ENCODE data around the gene KIDINS220. TPM values are rescaled to one million over a fixed set of nuclear protein-coding genes. Genes with fewer than 3 reads are reported as not detected.
A peak's percentile ranks its signal among the peaks of the same experiment; 100 is the strongest.

KIDINS220 gene
- total and polyA plus RNA-seq, 2 of the 13 experiments (the other 11 are each of a cell fraction or from before 2014, with no cell fraction given) = 25.2 to 32.3 TPM

GRCh38 chr2:8872821-8873432 lies 35.5 kb upstream of the KIDINS220 start (continued):
- TF ChIP-seq SUZ12 (IDR thresholded peaks at IDR 0.05; ENCODE audit: low read depth, low read length) (no peak), ZFP41 (CRISPR knock-in tag; IDR thresholded peaks at IDR 0.05; ENCODE audit: borderline replicate concordance) (no peak), ZSCAN9 (CRISPR knock-in tag; IDR thresholded peaks at IDR 0.05; ENCODE audit: borderline replicate concordance) (no peak), KDM1A (CRISPR knock-in tag; IDR thresholded peaks at IDR 0.05) (no peak), ZNF382 (CRISPR knock-in tag; IDR thresholded peaks at IDR 0.05; ENCODE audit: borderline replicate concordance) (no peak), STAG1 (CRISPR knock-in tag; IDR thresholded peaks at IDR 0.05) (peak; percentile 65), CENPBD1 (CRISPR knock-in tag; IDR thresholded peaks at IDR 0.05; ENCODE audit: borderline replicate concordance, low read depth) (no peak), NFKB2 (CRISPR knock-in tag; IDR thresholded peaks at IDR 0.05; ENCODE audit: borderline replicate concordance) (no peak), NCOR1 (IDR thresholded peaks at IDR 0.05; ENCODE audit: borderline replicate concordance, low read length) (no peak), ZMAT3 (CRISPR knock-in tag; conservative IDR thresholded peaks at IDR 0.05) (no peak), CREM (IDR thresholded peaks at IDR 0.05) (0 out of 2 replicates have a peak, but pooled peaks have one; percentile 13), CREM (CRISPR knock-in tag; IDR thresholded peaks at IDR 0.05) (no peak), NFE2 (CRISPR knock-in tag; IDR thresholded peaks at IDR 0.05) (no peak)
- TF ChIP-seq, protein P1, sequence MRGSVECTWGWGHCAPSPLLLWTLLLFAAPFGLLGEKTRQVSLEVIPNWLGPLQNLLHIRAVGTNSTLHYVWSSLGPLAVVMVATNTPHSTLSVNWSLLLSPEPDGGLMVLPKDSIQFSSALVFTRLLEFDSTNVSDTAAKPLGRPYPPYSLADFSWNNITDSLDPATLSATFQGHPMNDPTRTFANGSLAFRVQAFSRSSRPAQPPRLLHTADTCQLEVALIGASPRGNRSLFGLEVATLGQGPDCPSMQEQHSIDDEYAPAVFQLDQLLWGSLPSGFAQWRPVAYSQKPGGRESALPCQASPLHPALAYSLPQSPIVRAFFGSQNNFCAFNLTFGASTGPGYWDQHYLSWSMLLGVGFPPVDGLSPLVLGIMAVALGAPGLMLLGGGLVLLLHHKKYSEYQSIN (CRISPR knock-in tag; IDR thresholded peaks at IDR 0.05; ENCODE audit: borderline replicate concordance) = no peak

All from HepG2 (cell line).